MV-4-11 (cell line): ENCODE results near the gene COX19.
"Not testable (repeated sequence)": the region's sequence is repeated elsewhere in the genome, so short reads cannot be mapped to it uniquely, and the experiment has no call there.

Source experiments
- DNase-seq: peaks from one replicate; lab custom pipeline; 2025; lab: John Stamatoyannopoulos, UW

Gene COX19

DNA sequence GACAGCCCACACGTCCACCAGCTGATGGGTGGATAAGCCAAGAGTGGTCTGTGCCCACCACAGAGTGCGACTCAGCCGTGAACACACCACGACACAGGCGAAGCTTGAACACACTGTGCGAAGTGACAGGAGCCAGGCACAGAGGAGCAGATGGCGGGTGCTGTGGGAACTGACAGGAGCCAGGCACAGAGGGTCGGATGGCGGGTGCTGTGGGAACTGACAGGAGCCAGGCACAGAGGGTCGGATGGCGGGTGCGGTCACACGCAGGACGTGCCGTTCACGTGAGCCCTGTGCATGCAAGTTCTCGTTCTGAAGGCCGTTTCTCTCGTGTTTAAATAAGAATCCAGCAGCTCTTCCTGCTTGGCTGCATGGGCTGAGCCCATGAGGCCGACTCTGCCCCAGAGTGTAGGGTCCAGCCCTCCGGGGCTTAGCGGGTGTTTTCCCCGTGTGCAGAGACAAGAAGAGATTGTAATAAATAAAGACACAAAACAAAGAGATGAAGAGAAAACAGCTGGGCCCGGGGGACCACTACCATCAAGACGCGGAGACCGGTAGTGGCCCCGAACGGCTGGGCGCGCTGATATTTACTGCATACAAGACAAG is 15.0 kb downstream of the COX19 start:
- peak; percentile 57 for DNase-seq

DNA sequence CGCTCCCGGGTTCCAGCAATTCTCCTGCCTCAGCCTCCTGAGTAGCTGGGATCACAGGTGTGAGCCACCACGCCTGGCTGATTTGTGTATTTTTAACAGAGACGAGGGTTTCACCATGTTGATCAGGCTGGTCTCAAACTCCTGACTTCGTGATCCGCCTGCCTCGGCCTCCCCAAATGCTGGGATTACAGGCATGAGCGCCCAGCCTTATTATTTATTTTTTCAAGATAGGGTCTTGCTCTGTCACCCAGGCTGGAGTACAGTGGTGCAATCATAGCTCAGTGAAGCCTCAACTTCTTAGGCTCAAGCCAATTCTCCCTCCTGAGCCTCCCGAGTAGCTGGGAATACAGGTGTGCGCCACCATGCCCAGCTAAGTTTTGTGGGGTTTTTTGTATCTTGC is 15.6 kb downstream of the COX19 start:
- DNase-seq, result not testable (repeated sequence)

DNA sequence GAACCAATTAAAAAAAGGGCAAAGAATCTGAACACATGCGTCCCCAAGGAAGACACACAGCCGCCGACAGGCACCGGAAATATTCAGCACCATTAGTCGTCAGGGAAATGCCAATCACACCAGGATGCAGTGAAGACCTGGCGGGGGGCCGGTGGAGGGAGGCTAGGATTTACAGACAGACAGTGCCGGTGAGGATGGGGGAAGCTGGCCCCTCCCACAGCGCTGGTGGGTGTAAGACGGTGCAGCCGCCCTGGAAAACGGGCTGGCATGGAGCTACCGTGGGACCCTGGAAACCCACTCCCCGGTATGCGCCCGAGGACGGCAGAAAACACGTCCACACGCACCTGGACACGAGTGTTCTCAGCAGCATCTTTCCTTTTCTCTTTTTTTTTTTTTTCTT is 16.1 kb downstream of the COX19 start:
- DNase-seq, result no peak

DNA sequence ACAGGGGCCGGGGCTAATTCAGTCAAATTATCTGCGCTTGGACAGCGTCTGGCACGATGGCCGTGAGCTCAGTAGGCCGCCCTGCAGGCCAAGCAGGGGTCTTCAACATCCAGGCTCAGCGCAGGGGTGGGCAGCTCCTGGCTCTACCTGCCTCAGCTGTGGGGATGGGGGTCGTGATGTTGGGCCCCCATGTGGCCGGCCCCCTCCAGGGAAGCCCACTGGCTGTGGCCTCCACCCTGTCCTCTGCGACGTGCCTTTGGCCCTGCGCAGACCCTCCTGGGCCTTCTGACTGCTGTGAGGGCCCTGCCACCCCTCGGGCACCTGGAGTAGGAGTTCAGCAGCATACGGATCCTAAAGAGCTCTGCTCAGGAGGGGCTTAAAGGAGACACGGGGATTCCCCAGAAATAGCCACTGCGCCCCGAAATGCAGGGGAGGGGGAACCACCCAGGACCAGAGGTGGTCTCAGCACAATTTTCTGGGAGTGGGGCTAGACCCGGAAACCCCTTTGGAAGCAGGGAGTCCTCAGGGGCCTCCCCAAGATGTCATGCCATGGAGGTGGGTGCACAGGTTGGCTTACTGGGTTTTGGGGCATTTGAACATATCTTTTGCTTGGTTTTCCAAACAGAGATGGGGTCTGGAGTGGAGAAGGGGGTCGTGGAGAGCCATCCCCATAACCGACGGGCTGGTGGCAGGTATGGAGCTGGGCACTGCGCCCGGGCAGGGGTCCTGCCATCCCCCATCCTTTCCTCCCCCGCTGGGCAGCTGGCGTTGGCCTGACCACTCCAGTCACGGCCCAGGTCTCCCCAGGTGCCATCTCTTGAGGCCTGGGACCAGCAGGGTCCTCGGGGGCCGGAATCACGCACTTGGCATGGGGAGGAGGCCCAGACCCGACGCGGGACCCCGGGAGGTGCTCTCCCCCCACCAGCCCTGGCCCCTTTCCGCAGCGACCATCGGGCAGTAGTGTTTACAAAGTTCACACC is 16.8 kb downstream of the COX19 start:
- no peak for DNase-seq

DNA sequence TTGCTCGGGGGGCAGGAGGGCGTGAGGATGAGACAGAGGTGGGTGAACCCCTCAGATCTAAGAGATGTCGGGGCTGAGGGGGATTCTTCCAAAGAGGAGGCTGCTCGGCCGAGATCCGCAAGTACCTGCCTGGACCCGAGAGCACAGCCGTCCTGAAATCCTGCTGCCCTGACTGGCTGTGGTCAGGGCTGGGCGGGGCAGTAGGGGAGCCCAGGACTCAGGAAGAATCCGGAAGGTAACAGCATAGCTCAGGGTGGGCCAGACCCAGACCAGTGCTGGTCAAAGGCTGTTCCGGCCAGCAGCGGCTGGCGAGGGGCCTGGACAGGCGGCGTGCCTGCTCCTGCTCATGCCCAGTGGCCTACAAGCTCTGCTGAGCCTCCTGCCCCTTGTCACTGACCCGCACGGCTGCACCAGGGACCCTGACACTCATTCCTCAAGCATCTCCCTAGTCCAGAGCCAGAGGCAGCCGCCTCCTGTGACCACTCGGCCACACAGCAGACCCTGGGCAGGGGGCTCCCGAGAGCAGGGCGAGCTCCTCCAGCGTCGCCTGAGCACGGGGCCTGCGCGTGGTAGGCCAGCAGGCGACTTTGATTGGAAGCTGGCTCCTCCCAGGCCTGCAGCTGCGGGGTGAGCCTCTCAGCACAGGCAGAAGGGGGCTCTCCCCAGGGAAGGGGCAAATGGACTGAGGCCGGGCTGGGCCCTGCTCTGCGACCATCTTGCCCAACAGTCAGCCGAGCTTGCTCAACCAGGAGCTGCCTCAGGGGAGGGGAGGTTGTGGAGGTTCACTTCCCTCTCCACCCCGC is 17.7 kb downstream of the COX19 start:
- peak; percentile 91 for DNase-seq

DNA sequence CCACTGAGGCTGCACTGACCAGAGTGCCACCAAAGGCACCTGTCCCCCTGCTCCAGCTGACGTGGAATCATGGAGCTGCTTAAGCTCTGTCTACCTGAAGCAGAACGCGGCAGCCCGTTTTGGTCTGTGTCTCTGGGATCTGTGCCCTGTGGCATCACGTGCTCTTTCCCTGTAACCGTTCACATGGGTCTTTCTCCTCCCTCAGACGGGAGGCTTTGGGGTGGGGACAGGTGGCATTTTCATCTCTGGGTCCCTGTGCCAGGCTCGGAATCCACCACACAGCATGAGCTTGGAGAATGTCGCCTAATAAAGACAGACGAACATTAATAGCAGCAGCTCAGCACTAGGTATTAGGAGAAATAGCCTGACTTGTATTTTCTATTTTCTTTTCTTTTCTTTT is 19.3 kb downstream of the COX19 start:
- DNase-seq, result no peak

DNA sequence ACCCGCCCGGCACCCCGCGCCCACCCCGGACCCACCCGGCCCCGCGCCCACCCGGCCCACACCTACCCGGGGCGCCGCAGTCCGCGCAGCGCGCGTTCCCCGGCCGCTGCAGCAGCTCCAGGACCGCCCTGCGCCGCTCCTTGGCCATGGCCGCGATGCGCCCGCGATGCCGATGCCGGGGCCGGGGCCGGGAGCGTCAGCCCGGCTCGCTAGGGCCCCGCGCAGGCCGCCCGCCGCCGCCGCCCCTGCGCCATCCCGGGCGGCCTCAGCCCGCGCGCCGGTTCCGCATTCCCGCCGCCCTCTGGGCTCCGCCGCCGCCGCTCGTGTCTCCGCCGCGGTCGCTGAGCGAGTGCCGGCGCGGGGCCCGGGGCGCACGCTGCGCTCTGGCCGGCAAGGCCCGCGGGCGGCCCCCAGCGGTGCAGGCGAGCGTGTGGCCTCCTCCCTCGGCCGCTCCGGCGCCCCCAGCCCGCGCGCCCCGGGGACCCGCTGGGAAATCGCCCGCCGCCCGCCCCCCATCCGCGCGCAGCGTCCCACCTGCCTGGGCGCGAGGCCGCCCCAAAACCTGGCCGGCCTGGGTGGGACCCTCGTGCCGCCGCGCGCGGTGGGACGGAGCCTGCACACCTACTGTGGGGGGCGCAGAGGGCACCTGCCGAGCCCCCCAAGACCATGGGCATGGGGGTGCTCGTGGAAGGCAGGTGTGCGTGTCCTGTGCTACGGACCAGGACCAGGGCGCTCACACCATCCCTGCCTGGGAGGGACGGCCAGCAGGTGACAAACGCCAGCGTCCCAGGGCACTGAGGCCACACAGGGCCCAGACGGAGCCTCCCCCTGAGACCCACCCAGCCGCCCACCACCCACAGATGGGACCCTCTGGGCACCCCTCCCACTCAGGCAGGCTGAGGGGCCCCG is 20.8 kb downstream of the COX19 start, which contains the start of gene ADAP1:
TSS of gene ADAP1 (minus strand) at position 351 of the 909 bp plus-strand sequence. CDS start at position 148, 203 bp downstream.
- DNase-seq, result peak; percentile 48

DNA sequence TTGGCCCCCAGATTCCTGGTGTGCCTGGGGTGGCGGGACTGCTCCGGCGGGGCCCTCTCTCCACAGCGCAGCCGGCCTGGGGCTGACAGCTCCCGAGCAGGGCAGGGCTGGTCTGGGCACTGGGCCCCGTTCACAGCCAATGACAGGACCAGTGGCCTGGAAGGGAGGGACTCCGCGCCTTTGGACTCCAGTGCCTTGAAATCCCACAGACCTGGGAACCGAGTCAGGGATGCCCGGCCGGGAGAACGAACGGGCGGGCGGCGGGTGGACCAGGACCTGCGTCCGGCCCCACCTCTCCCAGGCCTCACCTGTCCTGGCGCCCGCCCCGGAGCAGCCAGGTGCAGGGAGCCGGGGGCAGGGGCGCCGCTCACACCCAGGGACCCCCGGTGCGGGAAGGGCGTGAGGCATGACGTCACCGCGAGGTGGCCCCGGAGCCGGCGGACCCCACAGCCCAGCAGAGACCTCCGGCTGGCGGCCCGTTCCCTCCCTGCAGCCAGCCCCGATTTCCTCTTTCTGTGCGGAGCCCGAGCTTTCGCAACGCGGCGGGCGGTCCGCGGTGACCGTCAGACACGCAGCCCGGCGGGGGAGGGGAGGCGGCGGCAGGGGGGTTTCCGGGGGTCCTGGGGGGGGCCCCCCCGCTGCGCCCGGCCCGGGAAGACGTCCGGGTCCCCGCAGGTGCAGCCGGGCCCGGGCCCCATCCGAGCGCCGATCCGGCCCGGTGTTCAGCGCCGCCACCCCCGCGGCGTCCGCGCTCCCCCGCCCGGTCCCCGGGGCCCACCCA is 21.6 kb downstream of the COX19 start:
- DNase-seq, result peak; percentile 69

DNA sequence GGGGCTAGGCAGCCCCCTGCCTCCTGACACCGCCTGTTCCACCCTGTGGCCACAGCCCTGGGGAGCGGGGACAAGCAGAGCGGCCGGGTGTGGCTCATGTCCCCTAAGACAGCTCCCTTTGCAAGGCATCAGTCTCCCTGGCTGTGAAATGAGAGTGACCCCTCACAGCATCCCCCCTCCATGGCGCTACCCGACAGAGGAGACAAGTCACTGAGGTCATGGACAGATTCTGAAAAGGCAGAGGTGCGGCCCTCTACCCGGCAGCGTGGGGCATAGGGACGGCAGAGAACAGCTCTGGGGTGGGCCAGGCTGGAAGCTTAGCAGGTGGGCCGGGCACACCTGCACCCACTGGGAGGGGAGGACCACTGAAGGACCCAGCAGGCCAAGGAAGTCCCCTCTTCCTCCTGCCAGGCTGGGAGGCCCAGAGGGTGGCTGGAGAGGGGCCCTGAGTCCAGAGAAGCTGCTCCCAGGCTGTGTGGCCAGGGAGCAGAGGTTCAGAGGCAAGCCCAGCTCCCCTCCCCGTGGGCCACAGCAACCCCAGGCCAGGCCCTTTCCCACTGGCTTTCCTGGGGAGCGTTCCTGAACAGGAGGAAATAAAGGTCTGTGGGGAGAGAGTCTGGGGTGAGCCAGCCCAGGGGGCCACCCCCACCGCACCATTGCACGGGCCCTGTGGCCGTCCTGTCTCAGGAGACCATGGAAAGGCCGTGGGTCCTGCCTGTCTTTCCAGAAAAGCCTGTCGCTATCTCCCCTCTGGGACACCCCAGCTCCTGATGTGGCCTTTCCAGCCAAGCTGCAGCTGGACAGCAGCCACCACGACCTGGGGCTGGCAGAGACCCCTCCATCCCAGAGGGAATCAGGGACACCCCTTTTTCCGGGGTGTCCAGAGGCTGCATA is 22.6 kb downstream of the COX19 start:
- no peak for DNase-seq

DNA sequence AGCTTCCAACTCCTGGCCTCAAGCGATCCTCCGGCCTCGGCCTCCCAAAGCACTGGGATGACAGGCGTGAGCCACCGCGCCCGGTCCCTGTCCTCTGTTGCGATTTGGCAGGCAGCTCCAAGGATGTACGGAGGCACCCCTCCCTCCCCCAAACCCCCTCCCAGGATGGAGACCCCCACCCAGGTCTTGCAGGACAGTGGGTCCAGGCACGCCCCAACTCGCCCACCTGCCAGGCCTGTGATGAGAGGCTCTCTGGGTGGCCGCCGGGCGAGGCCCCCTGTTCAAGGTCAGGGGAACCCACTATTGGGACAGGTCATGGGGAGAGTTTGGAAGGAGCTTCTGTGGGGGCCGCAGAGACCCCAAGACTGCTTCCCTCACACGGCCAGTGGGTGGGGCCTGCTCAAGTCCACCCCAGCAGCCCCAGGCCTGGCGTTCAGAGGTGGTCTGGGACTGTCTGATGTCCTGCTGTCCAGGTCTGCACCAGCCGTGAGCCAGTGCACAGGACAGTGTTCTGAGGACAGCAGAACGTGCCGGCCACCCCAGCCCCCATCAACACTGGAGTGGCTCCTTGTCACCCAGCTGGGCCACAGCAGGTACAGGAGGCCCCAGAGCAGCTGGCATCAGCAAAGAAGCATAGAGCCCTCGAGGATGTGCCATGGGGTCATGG is 23.3 kb downstream of the COX19 start:
- no peak for DNase-seq

DNA sequence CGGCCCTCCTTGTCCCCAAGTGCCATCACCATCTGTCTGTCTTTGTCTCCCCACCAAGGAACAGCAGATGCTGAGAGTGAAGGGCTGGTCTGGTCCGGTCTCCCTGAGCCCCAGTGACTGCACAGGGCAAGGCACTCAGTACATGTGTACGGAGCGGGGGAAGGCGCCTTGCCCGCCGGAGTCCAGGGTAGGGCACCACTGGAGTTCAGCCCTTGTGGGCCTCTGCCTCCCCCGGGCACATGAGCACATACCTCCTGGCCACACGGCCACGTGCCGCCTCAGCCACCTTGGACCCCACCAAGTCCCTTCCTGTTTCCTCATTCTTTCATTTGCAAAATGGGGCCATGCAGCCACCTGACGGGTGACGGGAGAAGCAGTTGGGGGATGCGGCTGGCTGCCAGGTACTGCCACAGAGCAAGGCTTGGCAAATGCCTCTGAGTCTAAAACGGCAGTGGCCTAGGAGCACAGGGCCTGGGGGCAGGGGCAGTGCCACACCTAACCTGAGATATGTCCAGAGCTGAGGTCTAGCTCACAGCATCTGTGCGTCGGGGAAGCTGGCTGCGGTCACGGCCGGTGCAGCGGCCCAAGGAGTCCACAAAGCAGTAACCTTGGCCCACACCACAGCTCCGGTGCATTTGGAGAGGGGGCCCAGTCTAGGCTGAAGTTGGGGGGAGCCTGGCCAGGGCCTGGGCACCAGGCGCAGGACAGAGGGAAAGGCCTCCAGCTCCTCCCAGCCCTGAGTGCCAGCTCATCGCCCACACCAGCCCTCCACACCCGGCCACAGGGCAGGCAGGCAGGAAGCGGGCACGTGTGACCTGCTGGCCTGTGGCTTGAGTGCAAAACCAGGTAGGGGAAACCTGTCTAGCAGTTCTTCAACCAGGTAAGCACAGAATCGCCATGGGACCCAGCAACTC is 26.1 kb downstream of the COX19 start:
- no peak for DNase-seq

DNA sequence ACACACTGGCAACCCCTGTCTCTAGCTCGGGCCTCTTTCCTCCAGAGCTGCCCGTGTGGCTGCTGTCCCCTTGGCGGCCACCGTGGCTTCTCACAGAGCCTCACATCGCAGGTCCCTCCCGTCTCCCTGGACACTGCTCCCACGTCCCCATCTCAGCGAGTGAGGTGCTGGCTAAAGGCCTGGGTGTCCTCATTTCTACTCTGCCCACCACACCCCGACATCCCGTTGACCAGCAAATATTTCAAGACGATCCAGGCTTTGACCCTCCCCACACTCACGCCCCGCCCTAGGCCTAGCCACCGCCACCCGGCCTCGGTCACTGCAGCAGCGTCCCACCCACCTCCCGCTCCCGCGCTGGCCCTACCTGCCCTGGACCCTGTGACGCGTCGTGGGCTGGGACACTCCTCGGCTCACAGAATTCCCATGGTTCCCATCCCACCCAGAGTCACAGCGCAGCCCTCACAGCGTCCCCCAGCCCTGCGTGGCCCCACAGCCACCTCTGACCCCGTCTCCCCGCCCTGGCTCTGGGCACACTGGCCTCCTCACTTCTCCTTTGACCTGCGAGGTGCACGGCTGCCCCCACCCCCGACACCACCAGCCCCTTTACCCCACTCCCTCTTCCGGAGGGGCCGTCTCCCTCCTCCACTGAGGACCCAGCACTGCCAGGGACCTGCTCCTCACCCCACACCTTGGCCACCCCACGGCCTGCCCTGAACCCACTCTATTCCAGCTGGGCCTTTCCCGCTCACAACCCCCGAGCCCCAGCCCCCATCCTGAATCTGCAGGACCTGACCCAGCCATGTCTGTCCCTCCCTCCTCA is 27.7 kb downstream of the COX19 start:
- DNase-seq, result no peak

DNA sequence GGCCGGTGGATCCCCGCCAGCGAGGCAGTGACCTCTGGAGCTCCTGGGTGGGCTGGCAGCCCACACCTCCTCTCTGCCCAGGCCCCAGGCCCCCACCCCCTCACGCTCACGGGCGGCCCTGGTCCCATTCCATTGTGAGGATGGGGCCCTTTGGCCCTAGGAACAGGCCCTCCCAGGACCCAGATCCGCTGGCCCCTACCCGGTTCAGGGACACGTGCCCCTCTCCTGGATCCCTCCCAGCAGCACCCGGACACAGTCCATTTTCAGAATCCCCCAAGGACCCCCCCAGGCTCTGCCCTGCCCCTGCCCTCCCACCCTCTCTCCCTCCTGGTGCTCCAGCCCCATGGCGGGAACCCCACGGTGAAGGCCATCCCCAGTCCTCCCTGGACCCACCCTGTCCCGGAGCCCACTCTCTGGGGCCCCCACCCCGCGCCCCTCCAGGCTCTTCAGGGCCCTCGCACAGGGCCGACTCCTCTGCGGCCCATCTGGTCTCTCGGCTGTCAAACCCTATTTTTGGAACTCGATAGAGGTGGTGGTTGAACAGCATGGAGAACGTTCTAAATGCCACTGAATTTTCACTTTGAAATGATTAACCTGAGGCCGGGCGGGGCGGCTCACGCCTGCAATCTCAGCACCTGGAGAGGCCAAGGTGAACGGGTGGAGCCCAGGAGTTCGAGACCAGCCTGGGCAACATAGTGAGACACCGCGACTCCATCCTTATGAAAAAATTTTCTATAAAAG is 28.9 kb downstream of the COX19 start:
- no peak for DNase-seq

DNA sequence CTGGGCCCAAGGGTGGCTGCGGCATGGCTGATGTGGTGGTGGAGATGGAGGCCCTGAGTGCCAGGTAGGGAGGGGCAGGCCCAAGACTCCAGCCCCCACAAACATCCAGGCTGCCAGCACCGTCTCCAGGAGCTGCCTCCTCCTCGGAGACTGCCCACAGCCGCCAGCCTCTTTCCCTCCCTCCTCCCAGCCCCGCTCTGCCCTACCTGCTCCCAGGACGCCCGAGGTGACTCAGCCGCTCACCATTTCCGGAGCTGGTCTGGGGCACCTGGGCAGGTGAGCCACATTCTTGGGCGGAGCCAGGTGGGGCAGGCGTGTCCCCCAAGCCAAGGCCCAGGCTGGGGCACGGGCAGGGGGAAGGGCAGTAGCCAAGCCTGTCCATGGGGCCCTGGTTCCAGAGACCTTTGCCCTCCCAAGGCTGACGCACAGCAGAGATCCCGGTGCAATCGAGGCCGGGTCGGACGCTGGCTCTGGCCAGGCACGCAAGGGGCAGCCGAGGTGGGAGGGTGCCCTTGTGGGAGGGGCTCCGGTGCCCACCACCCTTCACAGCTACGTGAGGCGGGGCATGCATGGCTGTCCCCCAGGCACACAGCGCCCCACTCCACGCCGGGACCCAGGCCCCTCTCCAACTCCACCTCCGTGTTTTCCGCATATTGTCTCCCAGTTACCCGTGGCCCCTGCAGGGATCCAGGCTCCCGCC is 29.6 kb downstream of the COX19 start:
- no peak for DNase-seq

DNA sequence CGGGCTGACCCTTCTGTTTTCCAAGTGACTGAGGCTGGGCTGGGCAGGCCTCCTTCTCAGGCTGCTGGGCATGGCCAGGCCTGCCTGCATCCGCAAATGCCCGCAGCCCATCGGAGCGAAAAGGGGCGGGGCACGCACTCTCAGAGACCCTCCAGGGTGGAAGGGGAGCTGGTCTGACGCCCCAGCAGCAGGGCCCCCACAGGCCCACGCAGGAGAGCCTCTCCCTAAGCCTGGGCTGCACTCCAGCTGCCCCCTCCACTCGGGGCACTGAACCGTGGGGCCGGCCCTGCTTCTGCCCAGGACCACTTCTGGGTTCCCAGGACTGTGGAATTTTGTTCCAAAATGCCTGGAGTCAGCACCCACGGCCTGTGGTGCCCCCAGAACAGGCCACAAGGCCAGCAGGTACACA is 30.2 kb downstream of the COX19 start:
- DNase-seq, result no peak

DNA sequence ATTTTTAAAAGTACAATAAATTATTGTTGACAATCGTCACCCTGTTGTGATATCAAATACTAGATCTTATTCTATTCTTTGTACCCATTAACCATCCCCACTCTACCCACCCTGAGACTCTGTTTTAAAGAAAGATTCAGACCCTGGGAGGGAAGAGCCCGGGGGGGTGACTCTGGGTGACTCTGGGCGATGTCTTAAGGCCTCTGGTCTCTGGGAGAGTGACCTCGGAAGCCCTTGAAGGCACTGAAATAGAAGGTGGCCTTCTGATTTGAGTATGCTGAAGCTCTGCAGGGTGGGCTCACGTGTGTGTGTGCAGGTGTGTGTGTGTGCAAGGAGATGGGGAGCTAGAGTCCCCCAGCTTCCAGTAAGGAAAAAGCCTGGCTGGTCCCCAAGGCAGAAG is 30.6 kb downstream of the COX19 start:
- DNase-seq, result no peak
